Measurements from ENCODE around the gene DENND1A.

DENND1A gene

DNA sequence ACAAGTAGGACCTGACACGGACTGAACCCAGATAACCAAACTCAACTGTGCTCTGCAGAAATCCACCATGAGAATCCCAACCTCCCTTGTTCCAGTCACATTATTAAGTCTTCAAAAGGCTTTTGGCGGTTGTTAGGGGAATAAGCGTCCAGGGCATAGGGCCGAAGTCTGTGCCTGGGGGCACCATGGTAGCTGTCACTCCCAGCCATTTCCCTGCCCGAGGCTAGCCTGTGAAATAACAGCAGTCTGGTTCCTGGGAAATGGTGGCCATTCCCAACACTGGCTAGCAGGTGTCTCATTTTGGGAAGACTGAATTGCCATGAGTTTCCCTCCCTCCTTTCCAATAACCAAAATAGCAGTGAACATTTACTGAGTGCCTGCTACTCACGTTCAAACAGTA is 451.8 kb downstream of the DENND1A start:
- DNase-seq: no peak

DNA sequence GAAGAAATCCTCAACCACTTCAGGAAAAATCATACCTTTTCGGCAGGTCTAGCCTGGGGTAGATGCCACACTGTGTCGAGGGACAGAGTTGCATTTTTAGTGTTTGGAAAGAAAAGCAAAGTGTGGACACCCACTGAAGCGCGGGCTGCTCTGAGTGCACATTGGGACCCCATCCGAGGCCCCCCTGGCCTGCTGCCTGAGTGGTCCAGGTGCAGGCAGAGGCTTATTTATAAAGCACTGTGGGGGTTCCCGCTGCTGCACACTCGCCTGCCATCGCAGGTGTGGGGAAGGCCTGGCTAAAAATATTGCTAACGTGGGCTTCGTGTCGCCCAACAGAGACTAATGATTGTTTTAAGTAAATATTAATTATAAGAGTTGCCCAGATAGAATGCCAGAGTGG is 454.5 kb downstream of the DENND1A start:
- no peak for DNase-seq

DNA sequence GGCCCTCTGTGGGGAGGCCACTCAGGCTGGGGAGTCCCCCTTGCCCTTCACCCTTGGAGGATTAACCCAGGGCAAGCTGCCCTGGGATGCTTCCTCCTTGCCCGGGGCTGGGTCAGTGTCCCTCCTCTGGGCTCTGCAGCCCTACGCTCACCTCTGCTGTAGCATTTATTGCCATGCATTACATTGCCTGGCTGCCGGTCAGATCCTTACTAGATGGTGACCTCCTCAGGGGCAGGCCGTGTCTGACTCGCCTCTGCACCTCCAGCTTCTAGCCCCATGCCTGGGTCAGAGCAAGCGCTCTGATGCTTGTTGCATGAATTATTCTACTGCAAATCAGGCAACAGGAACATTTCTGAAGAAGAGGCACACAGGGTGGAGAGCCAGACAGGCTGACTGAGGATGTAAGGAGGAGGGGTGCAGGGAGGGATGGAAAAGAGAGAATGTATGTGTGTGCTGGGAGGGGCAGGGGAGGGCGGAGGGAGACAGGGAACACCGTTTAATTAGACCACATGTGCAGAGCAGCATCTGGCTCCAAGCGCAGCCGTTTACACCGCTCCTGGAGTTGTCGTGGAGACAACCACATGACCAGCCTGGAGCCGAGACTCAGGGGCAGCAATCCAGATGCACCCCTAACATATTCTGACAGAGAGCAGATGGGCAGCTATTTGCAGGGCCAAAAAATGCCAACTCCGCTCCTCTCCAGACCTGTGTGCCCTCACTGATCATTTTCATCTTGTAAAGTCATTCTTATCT is 456.9 kb downstream of the DENND1A start:
- no peak for DNase-seq

DNA sequence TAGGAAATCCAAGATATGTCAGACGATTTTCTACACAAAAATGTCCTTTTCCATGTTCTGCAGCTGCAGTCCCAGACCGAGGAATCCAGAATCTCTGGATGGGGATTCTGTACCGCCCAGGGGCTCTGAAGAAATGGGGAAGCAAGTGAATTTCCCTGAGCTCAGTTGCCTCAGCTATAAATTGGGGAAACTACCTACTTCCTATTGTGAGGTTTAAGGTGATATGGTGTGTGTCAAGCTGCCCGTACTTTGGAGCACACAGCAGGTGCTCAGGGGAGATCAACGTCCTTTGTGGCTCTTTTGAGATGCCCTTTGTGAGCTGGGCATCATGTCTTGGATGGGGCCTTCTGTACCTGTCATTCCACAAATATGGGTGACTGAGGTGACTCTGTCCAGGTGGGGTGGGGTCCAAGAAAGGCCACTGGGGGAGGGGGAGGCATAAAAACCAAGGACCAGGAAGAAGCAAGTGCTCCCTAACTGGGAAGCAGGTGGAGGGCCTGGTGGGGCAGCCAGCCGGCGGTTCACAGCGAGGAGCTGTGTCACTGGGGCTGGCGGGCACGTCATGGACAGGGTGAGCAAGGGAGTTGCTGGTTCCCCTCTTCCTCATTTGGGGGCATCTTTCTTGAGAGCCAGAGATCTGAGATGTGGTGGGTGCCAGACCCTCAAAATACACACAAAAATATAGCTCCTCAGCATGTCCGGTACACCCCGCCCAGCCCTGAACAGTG is 457.9 kb downstream of the DENND1A start:
- DNase-seq: no peak

DNA sequence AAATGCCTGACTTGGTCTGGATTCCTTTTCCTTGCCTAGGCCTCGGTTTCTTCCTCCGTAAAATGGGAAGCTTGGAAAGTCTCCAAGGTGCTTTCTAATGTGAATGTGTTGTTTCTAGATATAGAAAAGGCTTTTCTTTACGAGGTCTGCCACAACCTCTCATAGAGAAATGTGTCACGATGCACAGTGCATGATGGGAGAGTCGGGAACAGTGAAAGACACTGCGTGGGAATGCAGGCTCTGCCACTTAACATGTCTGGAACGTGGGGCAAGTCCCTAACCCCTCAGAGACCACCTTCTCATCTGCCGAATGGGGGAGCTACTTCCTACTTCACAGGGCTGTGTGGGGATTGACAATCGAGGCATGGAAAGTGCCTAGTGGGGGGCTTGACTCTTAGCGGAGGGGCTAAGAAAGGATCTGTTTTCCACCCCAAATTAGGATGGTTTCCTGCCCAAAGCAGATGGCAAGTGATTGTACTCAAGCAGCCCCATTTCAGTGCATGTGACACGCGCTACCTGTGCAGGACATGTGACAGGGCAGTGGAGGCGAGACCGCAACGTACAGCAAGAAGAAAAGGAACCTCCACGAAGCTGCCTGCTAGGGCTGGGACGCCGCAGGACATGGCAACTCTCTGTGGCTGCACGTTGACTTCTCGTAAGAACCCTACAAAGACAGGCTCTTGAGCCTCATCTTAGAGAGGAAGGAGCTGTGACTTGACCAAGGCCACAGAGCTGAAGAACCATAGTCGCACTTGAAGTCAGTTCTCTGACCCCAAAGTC is 458.7 kb downstream of the DENND1A start:
- no peak for DNase-seq

DNA sequence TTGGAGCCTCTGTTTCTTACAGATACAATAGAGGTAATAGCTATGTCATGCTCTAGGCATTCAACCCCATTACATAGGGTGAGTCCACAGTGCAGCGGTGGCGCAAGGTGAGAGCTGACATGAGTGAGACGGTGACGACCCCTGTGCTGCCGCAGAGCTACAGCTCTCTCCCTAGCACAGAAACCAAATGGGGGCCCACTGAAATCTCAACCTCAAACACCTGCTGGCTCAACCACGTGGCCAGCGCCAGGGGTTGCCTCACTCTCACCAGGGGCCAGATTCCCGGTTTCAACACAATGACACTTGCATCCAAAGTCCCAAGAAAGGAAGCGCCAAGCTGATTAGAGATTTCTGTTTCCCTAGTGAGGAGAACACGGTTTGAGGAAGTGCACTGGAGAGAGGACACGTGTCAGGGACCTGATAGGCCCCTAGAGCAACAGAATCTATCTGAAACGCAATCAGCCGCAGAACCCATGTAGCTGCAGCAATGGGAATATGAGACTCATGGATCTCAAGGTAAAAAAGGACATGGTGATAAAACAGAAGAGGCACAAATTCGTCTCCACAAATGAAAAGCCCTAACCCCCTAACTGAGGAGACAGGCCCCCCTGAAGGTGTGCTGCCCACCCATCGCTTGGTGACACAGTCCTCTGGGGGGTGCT is 459.7 kb downstream of the DENND1A start:
- no peak for DNase-seq

DNA sequence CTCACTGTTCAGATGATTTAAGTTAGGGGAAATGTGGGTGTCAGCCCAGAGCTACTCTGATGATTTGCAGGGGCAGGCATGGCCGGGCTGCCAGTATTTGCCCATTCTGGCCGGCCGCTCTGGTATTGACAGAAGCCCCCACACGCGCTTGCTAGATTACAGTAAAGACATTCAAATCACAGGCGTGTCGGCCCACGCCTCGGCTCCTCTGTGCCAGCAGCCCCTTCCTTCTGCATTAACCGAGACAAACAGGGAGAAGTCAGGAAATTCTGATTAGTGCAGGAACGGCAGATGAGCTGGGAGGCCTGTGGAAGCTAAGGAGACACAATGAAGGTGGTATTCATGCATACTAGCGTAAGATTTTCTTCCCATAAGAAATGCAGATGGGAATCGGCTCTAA is 460.6 kb downstream of the DENND1A start:
- DNase-seq: no peak

DNA sequence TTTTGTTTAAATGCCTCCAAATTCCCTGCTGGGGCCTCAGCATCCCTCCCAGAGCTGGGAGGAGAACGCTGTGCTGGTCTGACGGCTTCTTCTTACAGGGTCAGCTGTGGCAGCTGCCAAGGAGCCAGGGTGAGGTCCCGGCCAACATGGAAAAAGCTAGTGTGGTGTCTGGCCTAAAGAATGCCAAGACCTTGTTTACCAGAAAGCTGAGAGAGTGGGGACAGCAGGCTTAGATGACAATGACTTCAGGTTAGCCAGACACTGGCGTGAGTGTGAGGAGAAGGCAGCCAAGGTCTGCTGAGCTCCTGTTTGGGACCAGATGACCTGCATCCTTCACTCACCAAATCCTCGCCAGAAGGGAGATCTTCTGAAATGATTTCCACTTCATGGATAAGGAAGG is 461.4 kb downstream of the DENND1A start:
- DNase-seq: no peak

DNA sequence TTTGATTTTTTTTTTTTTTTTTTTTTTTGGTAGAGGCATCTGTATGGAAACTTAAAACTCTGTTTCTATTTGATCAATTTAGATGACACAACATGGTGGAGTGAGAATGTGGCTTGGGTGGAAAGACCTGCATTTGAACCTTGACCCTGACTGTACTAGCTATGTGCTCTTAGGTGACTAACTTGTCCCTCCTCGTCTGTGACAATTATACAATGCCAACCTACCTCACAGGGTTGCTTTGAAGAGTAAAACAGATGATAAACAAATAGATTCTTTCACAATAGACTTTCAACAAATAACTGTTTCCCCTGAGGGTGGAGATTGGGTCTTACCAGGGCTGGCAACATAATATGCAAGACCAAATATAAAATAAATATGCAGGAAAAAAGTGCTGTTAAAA is 464.6 kb downstream of the DENND1A start:
- no peak for DNase-seq

DNA sequence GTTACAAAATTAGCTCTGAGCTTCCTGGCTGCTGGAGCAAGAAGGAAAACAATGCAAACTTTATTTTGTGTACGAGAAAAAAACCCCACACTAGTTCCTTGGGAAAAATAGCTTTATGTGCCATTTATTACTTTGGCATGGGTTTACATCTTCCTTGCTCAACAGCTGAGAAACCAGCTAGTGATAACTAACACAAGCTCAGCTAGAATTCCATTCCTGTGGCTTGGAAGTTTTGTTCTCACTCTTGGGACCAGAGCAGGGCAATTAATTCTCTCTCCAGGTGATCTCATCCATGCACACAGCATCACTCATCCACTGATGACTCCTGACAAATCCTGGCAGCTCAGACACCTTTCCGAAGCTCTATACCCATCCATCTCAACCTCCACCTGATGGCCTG is 469.8 kb downstream of the DENND1A start:
- no peak for DNase-seq

DNA sequence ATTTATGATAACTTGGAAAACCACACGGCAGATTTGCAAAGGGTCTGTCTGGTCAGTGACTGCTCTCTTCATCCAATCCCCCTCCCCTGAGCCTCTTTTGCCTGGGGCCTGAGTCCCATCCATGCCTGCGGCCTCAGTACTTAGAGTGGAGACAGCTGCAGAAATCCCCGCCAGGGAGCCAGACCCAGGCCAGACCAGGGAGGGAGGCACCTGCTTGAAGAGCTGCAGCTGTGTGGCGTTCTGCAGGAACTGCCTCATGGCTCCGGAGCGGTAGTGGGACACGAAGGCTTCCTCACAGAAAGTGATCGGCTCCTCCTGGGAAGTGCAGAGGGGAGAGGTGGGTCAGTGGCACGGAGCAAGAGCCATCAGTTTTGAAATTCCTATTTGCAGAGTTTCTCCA is 472.3 kb downstream of the DENND1A start:
- DNase-seq: no peak

DNA sequence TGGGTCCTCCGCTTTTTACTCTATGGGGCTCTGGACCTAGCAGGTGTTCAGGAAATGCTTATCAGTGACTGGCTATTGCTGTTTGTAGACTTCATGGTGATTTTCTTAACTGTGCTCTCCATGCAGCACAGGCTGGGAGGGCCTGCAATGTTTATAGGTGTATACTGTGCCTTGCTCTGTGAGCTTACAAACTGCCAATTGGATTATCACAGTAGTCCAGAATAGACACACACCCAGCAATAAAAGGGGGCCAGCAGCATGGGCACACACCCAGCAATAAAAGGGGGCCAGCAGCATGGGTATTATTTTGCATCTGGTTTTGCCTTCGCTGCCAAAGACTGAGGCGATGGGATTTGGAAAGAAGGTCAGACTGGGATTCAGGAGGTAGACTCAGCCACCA is 473.9 kb downstream of the DENND1A start:
- DNase-seq: no peak

DNA sequence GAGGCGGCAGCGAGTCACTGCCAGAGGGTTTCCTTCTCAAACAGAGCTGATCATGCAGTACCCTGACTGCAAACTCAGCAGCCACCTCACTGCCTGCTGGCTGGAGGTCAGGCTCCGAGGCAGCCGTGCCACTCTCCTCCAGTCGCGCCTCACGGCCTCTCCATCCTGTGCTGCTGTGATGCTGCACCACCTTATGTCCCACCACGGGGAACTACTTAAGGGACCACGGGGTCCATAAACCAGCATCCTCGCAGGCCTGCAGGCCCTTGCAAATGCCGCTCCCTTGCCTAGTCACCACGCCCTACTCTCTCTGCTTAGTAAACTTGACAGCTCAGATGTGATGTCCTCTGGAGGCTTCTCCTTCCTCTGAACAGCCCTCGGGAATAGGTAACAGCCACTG is 474.7 kb downstream of the DENND1A start:
- no peak for DNase-seq

DNA sequence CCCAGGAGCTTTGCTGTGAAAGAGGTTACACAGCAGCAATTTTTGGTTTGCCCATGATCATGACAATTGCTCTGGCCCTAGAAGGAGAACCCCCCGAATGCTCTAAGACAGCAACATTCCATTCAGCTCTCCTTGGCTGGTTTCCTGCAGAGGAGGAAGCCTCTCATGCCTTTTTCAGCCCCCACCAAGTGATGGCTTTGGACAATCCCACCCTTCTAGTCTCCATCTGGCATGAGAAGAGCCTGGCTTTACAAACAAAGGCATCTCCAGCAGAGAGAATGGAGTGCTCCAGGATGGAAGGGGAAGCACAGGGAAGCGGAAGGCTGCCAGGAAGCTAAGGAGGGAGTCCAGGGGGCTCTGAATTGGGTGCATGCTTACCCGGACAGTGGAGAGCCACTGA is 475.6 kb downstream of the DENND1A start:
- DNase-seq: no peak

DNA sequence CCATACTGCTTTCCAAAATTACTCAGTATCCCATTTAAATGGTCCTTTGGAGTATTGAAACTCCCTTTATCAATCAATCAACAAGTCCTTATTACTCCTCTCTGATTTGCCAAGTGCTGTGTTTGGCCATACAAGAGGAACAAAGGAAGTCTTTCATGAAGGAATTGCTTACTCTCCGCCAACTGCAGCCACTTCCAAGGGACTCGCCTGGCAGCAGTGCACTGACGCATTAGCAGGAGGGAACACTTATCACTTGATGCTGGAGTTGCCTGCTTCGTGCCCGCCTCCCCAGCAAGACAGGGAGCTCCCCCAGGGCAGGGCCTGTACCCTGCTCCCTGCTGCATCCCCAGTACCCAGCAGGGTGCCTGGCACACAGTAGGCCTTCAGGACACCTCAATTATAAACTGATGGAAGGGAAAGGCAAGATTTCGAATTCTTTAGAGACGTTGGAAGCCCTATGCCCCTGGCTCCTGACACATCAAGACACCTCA is 476.1 kb downstream of the DENND1A start:
- DNase-seq: no peak

DNA sequence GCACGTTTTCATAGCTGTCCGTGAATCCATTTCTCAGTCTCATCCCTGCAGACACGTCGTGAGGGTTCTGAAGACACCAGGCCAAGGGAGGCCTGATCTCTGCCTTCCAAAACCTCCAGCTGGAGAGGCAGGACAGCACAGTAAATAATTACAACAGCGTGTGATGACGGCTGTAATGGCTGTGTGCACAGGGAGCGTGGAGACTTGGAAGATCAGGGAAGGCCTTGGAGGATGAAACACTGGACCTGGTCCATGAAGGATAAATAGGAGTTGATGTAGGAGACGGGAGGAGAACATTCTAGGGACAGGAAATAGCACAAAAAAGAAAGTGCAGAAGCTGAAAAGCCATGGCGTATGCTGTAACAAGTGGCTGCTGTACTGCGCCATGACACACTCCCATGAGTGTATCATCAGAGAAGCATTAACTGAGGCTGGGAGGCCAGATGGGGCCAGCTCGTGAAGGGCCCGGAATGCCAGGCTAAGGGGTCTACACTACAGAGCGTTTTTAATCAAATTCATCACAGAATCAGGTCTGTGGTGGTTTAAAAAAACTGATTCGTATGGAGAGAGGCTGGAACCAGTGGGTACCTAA is 476.8 kb downstream of the DENND1A start:
- no peak for DNase-seq

DNA sequence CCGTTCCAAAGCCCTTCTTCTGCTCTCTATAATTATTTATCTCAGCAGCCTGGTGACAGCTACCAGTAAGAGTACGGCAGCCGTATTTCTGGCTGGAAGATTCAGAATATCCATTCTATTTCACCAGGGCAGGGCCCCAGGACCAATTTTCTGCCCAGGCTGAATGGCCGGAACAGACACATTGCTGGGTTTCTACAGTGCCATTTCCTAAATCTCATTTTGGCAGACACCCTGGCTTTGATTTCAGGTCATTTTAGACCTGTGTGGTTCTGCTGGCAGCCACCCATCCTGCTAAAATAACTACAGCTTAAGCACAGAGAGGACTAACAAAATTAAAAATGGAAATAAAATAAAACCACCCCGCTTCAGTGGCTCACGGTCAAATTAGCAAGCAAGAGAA is 478.9 kb downstream of the DENND1A start:
- no peak for DNase-seq

DNA sequence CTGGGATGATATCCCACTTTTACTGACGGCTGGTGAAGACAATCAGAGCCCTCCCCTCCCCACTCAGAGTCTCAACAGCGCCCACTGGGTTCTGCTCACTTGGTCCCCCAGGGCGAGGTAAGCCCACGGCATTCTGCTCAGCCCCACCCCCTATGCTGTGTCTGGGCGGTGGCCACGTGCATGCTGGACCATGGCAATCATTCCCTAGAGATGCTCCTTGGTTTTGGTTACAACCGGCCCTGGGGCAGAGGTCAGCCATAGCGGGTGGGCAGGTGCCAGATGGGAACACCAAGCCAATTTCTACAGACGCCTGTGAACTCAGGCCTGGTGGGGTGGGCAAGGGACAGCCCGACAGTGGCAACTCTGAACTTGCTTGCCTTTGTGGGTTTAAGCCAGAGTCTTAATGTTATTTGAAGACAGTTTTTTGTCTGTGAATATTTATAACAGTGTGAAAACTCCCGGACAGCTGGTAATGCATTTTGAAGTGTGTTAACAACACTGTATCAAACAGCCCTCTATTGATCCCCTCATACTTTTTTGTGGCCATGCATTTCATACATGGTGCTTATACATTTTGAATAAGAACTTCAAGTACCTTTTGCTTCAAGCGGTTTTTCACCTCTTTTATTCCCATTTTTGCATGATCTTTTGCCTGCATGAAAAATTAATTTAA is 479.7 kb downstream of the DENND1A start:
- DNase-seq: no peak

DNA sequence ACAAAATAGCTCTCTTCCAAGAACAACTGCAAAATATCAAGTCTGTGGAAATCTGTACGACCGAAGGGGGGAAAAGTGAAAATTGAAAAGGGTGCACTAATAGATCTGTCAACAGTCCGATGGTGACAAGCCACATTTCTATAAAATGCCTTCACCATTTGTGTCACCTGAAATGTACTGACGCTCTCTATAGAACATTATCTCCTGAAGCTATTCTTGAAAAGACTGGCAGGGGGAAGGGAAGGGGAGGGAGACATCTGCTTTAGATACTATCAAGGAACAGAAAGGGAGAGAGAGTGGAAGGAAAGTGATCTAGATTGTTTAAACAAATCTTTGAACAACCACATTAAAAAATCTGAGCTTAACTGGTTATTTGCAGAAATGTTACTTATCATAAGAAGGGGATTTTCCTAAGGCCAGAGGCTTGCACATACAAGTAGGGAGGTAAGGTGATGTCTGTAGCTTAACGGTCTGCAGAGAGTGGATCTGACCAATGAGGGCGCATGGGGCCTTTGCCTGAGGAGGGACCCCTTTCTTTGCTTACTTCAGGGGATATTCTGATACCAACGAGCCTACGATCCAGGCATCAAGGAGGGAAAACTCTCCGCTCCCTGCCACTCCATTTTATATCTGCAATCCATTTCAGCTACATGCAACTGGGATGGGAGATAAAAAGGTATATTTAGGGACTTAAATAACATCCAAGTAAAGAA is 481.8 kb downstream of the DENND1A start:
- no peak for DNase-seq

DNA sequence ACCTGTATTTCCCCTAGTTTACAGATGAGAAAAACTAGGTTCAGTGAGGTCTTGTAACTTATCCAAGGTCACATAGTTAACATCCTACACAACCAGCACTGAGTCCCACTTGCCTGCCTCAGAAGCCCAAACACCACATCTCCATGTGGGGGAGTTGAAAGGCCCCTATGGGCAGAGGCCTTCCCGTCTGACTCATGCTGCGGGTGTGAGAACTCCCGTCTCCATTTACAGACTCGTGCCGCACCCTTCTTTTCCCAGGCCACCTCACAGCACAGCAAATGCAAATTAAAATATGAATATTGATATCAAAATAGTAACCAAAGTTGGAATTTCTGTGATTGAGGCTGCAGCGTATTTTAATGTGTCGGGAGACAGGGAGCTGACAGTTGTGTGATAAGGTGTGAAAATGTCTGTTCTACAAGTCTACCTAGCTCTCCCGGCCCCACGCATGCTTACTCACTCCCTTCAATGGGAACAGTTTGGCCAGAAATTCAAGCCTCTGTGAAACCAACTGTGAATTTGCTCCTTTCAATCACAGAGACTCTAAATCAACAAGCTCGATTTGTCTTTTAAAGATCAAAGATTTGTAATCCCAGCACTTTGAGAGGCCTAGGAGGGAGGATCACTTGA is 483.8 kb downstream of the DENND1A start:
- no peak for DNase-seq

DNA sequence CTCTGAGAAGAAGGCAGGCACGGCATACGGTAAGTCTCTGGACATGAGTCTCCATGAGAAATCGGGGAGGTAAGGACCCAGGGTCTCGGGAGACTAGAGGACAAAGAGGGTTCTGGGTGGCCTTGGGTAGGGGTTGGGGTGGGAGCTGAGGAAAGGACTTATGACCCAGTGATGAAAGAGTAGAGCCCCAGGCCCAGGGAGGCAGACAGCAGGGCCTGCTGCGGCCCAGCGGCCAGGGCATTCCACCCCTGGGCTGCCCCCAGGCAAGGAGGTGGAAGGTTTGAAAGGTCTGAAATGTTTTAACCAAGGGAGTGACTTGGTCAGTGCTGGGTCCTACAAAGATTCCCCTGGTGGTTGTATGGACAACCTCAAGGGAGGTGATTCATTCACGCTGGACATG is 484.8 kb downstream of the DENND1A start:
- no peak for DNase-seq

Measured in activated CD4-positive, alpha-beta T cell treated with anti-CD3 and anti-CD28 coated beads, Interleukin-2, Interleukin-6, amounts not matched to agents 100 ng/mL and 50 ng/mL, durations not matched to agents 16 hours and 8 hours (primary cell).